ENCODE measurements around the gene GPR137.
A peak's percentile ranks its signal among the peaks of the same experiment; 100 is the strongest.
"Not testable (repeated sequence)": the region's sequence is repeated elsewhere in the genome, so short reads cannot be mapped to it uniquely, and the experiment has no call there.

GPR137 gene

DNA sequence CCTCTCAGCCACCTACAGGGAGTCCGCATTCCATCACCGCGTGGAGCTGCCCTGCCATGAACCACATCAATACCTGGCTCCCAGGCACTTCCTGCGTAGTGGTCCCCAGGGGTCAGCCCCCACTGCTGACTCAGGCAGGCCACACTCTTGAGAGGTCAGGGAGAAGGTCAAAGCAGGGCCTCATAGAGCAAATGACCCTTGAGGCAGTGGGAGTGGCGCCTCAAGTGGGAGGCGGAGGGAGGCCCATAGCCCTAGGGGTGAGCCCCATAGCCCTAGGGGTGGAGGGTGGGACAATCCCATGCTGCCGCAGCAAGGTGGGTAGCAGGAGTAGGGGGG lies 37.2 kb downstream of the GPR137 start:
- DNase-seq, result no peak

DNA sequence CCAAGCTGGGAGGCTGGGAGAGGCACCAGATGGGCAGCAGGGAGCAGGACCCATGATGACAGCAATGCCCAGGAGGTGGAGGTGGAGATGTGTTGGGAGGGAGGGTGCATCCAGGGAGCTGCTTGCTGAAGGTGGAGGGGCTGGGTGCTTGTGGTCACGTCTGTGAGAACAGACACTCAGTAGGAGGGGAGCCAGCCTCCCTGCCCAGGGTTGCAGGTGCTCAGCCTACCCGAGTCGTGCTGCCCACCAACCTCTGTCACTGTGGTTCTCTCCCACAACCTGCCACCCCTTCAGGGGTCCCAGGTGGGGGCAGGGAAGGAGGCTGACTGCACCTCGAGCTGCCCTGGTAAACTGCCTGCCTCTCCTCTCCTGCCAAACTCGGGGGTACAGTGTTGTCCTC lies 37.7 kb downstream of the GPR137 start:
- no peak for DNase-seq

DNA sequence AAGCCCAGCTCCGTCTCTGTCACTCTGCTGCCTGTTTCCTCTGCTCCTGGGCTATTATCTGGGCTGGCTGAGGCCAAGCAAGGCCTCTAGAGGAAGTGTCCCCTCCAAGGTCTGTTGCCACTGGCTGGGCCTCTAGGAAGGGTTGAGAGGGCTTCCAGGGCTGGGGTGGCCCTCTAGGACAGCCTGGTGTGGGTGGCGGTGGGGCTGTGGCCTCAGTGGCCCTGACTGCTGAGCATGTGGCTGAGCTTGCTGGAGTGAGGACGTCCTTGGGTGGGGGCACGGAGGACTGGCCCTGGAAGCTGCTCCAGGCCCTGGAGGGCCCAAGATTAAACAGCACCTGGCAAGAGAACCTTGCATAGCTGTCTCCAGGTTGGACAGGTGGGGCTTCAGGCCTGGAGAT lies 38.3 kb downstream of the GPR137 start:
- DNase-seq, result not testable (repeated sequence)

GRCh38 chr11:64324692-64325469 lies 39.2 kb downstream of the GPR137 start:
- no peak for DNase-seq

DNA sequence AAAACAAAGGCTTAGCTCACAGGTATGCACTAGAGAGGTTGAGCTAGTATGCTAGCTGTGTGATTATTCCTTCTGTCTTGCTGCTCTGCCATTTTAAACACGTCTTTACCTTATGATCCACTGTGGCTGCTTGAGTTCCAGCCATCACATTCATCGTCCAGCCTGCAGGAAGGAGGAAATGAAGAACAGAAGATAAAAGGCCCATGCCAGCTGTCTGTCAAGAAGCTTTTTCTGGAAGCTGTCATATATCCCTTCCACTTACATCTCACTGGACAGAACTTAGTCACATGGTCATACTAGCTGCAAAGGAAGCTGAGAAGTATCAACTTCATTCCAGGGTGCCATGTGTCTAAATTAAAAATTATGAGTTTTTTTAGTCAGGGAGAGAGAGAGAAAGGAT lies 41.7 kb downstream of the GPR137 start:
- no peak for DNase-seq

- no peak for DNase-seq
Observed at GRCh38 chr11:64327993-64328392, 42.3 kb downstream of the GPR137 start.

GRCh38 chr11:64330888-64331287 lies 45.2 kb downstream of the GPR137 start:
- DNase-seq, result no peak

- peak; percentile 94 for DNase-seq
Observed at GRCh38 chr11:64331569-64332371, 46.1 kb downstream of the GPR137 start.

GRCh38 chr11:64333556-64333955 lies 47.9 kb downstream of the GPR137 start:
- no peak for DNase-seq

DNA sequence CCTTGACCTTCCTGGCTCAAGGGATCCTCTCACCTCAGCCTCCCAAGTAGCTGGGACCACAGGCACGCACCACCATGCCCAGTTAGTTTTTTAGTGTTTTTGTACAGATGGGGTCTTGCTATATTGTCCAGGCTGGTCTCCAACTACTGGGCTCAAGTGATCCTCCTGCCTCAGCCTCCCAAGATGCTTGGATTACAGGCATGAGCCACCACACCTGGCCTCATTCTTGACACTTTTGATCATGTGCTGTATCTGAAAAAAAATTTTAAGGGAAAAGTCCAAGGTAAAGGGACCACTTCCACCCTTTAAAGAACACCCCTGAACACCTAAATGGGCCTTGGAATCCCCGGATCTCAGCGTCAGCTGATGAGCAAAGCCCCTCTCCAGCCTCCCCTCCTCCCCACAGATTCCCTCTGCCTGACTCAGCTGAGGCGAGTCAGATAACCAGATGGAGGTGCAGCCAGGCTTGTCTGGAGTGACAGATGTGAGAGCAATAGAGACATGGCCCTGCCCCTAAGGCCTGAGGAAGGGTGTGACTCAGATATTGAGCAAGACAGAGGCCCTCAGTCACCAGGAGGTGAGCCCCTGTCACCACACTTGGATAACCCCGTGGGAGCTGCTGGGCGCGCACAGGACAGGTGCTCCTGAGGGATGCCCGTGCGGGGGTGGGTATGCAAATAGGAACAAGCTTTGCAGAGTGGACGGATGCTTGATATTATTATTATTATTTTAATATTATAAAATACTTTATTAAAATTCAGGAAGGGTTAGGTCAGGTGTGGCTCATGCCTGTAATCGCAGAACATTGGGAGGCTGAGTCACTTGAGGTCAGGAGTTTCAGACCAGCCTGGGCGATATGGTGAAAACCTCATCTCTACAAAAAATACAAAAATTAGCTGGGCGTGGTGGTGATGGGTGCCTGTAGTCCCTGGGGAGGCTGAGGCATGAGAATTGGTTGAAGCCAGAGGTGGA lies 49.4 kb downstream of the GPR137 start:
- peak; percentile 97 for DNase-seq

DNA sequence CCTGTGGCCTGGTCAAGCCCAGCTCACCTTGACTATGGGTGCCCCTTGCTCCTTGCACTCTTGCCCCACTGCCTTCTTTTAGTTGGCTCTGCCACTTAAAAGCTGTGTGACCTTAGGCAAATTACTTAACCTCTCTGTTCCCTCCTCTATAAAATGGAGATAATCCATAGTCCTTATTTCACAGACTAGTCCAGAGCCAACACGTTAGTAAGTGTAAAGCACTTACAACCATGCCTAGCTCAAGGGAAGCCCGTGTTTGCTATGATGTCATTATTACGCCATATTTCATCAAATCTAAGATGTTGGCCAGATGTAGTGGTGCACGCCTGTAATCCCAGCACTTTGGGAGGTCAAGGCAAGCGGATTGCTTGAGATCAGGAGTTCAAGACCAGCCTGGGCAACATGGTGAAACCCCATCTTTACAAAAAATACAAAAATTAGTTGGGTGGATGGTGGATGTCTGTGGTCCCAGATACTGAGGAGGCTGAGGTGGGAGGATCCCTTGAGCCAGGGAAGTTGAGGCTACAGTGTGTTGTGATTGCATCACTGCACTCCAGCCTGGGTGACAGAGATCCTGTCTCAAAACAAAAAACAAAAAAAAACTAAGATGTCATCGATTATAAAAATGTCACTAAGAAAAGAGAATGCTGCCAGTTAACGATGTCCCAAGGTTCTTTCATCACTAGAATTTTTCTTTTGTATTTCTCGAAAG lies 52.0 kb downstream of the GPR137 start:
- DNase-seq, result no peak

DNA sequence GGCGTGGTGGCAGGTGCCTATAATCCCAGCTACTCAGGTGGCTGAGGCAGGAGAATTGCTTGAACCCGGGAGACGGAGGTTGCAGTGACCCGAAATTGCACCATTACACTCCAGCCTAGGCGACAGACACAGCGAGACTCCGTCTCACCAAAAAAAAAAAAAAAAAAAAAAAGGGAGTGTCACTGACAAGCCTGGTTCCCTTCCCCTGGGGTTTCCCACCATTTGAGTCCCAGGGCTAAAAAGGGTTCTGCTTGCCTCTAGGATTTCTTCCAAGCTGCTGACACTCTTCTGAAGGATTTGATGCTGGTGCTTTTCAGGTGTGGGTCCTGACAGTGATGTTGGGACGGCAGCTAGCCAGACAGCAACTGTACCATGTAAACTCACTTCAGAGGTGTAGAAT lies 53.1 kb downstream of the GPR137 start:
- no peak for DNase-seq

All from DMS53 (cell line).